Peyer's patch (tissue), 4 donors: ENCODE results near the gene CNOT3.

Experiments used
- POLR2A ChIP-seq, 2 donors: fragments of 450-650 bp; IDR thresholded peaks; one replicate each; pipeline ENCODE4 v1.5.1; 2017; ENCODE audit warnings: antibody characterized with exemption in 2 of 2, mild to moderate bottlenecking in 2 of 2, moderate library complexity in 2 of 2
- TF ChIP-seq, protein P1 (sequence below), 6 experiments: fragments of 450-650 bp in 4 of 6; fragments of 200-600 bp in 2 of 6; sonication (generic) in 1 of 6; IDR thresholded peaks; one replicate each; pipeline ENCODE4 v1.5.1; 2017 to 2019; ENCODE audit warnings: antibody characterized with exemption in 6 of 6, mild to moderate bottlenecking in 3 of 6, moderate library complexity in 1 of 6

- TF ChIP-seq, protein P1, sequence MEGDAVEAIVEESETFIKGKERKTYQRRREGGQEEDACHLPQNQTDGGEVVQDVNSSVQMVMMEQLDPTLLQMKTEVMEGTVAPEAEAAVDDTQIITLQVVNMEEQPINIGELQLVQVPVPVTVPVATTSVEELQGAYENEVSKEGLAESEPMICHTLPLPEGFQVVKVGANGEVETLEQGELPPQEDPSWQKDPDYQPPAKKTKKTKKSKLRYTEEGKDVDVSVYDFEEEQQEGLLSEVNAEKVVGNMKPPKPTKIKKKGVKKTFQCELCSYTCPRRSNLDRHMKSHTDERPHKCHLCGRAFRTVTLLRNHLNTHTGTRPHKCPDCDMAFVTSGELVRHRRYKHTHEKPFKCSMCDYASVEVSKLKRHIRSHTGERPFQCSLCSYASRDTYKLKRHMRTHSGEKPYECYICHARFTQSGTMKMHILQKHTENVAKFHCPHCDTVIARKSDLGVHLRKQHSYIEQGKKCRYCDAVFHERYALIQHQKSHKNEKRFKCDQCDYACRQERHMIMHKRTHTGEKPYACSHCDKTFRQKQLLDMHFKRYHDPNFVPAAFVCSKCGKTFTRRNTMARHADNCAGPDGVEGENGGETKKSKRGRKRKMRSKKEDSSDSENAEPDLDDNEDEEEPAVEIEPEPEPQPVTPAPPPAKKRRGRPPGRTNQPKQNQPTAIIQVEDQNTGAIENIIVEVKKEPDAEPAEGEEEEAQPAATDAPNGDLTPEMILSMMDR (IDR thresholded peaks at IDR 0.05), result no peak
- no peak for TF ChIP-seq POLR2A (IDR thresholded peaks at IDR 0.05)
Measured at GRCh38 chr19:54114340-54115108, 23.0 kb upstream of the CNOT3 start.
